Stomach (tissue), 9 donors: ENCODE results near the gene RBM18. TPM values are rescaled to one million over a fixed set of nuclear protein-coding genes. Genes with fewer than 3 reads are reported as not detected.

ENCODE experiments used
- DNase-seq, 2 donors: peaks; one replicate each; pipeline versions ENCODE4 v3.0.0 to v3.0.0-alpha.2; 2013 to 2019
- H3K27ac ChIP-seq, 5 donors: fragments of 200-600 bp in 4 of 5; sonication (generic) in 4 of 5; one replicate each; pipeline ENCODE4 v1.5.1; 2013 to 2019; ENCODE audit warnings: mild to moderate bottlenecking in 1 of 5, moderate library complexity in 1 of 5
- H3K27me3 ChIP-seq, 3 donors: fragments of 200-600 bp; sonication (generic); one replicate each; pipeline ENCODE4 v1.5.1; 2017 to 2019; ENCODE audit warnings: mixed run types in 1 of 3
- H3K36me3 ChIP-seq, 4 donors: fragments of 200-600 bp; sonication (generic); 1 replicate in 3 of 4; 2 replicates in 1 of 4; pipeline ENCODE4 v1.5.1; 2016 to 2019
- H3K4me1 ChIP-seq, 4 donors: fragments of 200-600 bp; sonication (generic); one replicate each; pipeline ENCODE4 v1.5.1; 2016 to 2019
- H3K4me3 ChIP-seq, 4 donors: fragments of 200-600 bp; sonication (generic) in 3 of 4; one replicate each; pipeline ENCODE4 v1.5.1; 2016 to 2019; ENCODE audit warnings: mild to moderate bottlenecking in 1 of 4
- H3K9me3 ChIP-seq, 4 donors: fragments of 200-600 bp; sonication (generic); one replicate each; pipeline ENCODE4 v1.5.1; 2016 to 2019
- CTCF ChIP-seq, 7 experiments: fragments of 450-650 bp in 4 of 7; fragments of 200-600 bp in 3 of 7; sonication (generic) in 3 of 7; IDR thresholded peaks; one replicate each; pipeline ENCODE4 v1.5.1; 2016 to 2019; ENCODE audit warnings: antibody characterized with exemption in 7 of 7, control low read depth in 2 of 7, mild to moderate bottlenecking in 1 of 7
- EP300 ChIP-seq: sonication (generic); formaldehyde crosslinking; IDR thresholded peaks from one replicate; pipeline ENCODE4 v1.6.1; 2017; ENCODE audit warnings: antibody characterized with exemption
- POLR2A ChIP-seq, 4 donors: fragments of 450-650 bp; IDR thresholded peaks; one replicate each; pipeline ENCODE4 v1.6.1; 2016; ENCODE audit warnings: antibody characterized with exemption in 4 of 4, control low read depth in 2 of 4, mild to moderate bottlenecking in 1 of 4, moderate library complexity in 1 of 4
- POLR2AphosphoS5 ChIP-seq, 3 donors: sonication (generic); formaldehyde crosslinking; IDR thresholded peaks; one replicate each; pipeline ENCODE4 v1.6.1; 2016; ENCODE audit warnings: antibody characterized with exemption in 3 of 3
- WGBS, 5 donors: extraction: QIAGEN DNeasy Blood & Tissue Kit in 3 of 5; methylation state at CpG; one replicate each; pipeline versions ENCODE4 v1.1.5 to v1.1.7; 2013 to 2018; 5-methylcytosine and 5-hydroxymethylcytosine counted together
- intact Hi-C: fragments of 100-400 bp; cut with DNase I; formaldehyde crosslinking; loops from one replicate; pipeline ENCODE4 v1.15.1; 2023; ENCODE audit warnings: low total_unique reads
- polyA plus RNA-seq, 3 donors: library from polyadenylated mRNA; stranded (reverse); fragments of 200-250 nt; gene quantifications; one replicate each; pipeline ENCODE4 v1.2.3, GENCODE V29; 2013
- total RNA-seq, 5 donors: library from RNA; depleted of rRNA; stranded (reverse); fragments of >200 nt; gene quantifications; one replicate each; pipeline versions ENCODE4 v1.1.0 to v1.2.3, GENCODE V29; 2014 to 2016
- donor health status: healthy with polysubstance abuse.
- donor health status: Bipolar disorder and iron deficiency.
- donor health status: healthy.

RBM18 gene
- total and polyA plus RNA-seq, 8 donors, result 1.8 to 13.6 (median 6.5) TPM

GRCh38 chr9:122281368-122281767, 16.7 kb upstream of the RBM18 start:
- intact Hi-C loops, result no loop called here
- Histone ChIP-seq H3K9me3 (peaks cover 0 to 11% (median 5%) of the 10 kb centered on the region in 4 donors), H3K27me3 (no peaks in the 10 kb centered on the region), H3K4me1 (peaks cover 0 to 8% (median 0%) of the 10 kb centered on the region in 4 donors), H3K4me3 (no peak overlapping the region), H3K36me3 (peaks cover 15 to 68% (median 58%) of the 10 kb centered on the region in 4 donors), H3K27ac (no peak overlapping the region)
- no peak for TF ChIP-seq POLR2AphosphoS5 (IDR thresholded peaks at IDR 0.05)
- TF ChIP-seq EP300, result no peak
- TF ChIP-seq CTCF (IDR thresholded peaks at IDR 0.05), result no peak
- TF ChIP-seq POLR2A (IDR thresholded peaks at IDR 0.05), result no peak
- no peak for DNase-seq
- WGBS, 5 donors, result 84 to 89% (median 88%) methylated on average over 5 of the region's 5 CpGs

GRCh38 chr9:122277285-122277897, 12.8 kb upstream of the RBM18 start:
- Histone ChIP-seq H3K9me3 (peaks cover 0 to 11% (median 5%) of the 10 kb centered on the region in 4 donors), H3K27ac (no peak overlapping the region), H3K4me1 (peaks cover 0 to 6% (median 0%) of the 10 kb centered on the region in 4 donors), H3K27me3 (no peaks in the 10 kb centered on the region), H3K36me3 (peaks cover 0 to 62% (median 50%) of the 10 kb centered on the region in 4 donors), H3K4me3 (no peak overlapping the region)
- intact Hi-C loops, result no loop called here
- WGBS, 5 donors, result 95 to 98% (median 96%) methylated on average over 10 of the region's 10 CpGs
- TF ChIP-seq EP300 (no peak), POLR2AphosphoS5 (IDR thresholded peaks at IDR 0.05) (no peak)
- no peak for DNase-seq

- no peaks in the 10 kb centered on the region for H3K27me3 ChIP-seq
- DNase-seq, result no peak
- H3K36me3 ChIP-seq, result peaks cover 0 to 62% (median 47%) of the 10 kb centered on the region in 4 donors
- TF ChIP-seq POLR2A (IDR thresholded peaks at IDR 0.05) (no peak), EP300 (no peak), CTCF (IDR thresholded peaks at IDR 0.05) (no peak), POLR2AphosphoS5 (IDR thresholded peaks at IDR 0.05) (no peak)
- H3K9me3 ChIP-seq, result peaks cover 0 to 11% (median 5%) of the 10 kb centered on the region in 4 donors
- WGBS, 5 donors, result 95 to 97% (median 97%) methylated on average over 7 of the region's 7 CpGs
- peaks cover 0 to 6% (median 0%) of the 10 kb centered on the region in 4 donors for H3K4me1 ChIP-seq
- intact Hi-C loops, result no loop called here
- no peak overlapping the region for H3K27ac ChIP-seq
- H3K4me3 ChIP-seq, result no peak overlapping the region
Measured at GRCh38 chr9:122276096-122276495, 11.5 kb upstream of the RBM18 start.

GRCh38 chr9:122274055-122274454, 9.4 kb upstream of the RBM18 start:
- DNase-seq, result no peak
- Histone ChIP-seq H3K4me3 (no peak overlapping the region), H3K27ac (no peak overlapping the region), H3K27me3 (no peaks in the 10 kb centered on the region), H3K4me1 (peaks cover 0 to 4% (median 0%) of the 10 kb centered on the region in 4 donors), H3K36me3 (peaks cover 0 to 52% (median 44%) of the 10 kb centered on the region in 4 donors), H3K9me3 (peaks cover 0 to 11% (median 5%) of the 10 kb centered on the region in 4 donors)
- TF ChIP-seq POLR2A (IDR thresholded peaks at IDR 0.05), result no peak
- TF ChIP-seq POLR2AphosphoS5 (IDR thresholded peaks at IDR 0.05), result no peak
- TF ChIP-seq CTCF (IDR thresholded peaks at IDR 0.05), result no peak
- no peak for TF ChIP-seq EP300
- intact Hi-C loops, result no loop called here
- 90 to 96% (median 95%) methylated on average over 2 of the region's 2 CpGs for WGBS, 5 donors
